ENCODE data around the gene PKNOX1. TPM values are rescaled to one million over a fixed set of nuclear protein-coding genes. Genes with fewer than 3 reads are reported as not detected.

PKNOX1 gene
- total RNA-seq, 1 experiment from 2014 or later = 16.5 TPM

GRCh38 chr21:42959728-42960127 is 14.6 kb upstream of the PKNOX1 start:
- Histone ChIP-seq H3K4me1 (ENCODE audit: control insufficient read depth, insufficient read depth, low read length) (peaks cover 7% of the 10 kb centered on the region; the same call in 1 of the 2 replicates), H3K27ac (ENCODE audit: low read length) (no peak overlapping the region), H3K9me3 (ENCODE audit: control insufficient read depth, insufficient read depth, low read depth, low read length) (no peaks in the 10 kb centered on the region), H3K36me3 (ENCODE audit: control insufficient read depth, insufficient read depth, low read length) (no peaks in the 10 kb centered on the region), H3K4me3 (ENCODE audit: low read depth in 2 of 2, low read length in 2 of 2) (no peak overlapping the region), H3K27me3 (ENCODE audit: control insufficient read depth, insufficient read depth, low read length) (no peaks in the 10 kb centered on the region)
- TF ChIP-seq, protein P1, sequence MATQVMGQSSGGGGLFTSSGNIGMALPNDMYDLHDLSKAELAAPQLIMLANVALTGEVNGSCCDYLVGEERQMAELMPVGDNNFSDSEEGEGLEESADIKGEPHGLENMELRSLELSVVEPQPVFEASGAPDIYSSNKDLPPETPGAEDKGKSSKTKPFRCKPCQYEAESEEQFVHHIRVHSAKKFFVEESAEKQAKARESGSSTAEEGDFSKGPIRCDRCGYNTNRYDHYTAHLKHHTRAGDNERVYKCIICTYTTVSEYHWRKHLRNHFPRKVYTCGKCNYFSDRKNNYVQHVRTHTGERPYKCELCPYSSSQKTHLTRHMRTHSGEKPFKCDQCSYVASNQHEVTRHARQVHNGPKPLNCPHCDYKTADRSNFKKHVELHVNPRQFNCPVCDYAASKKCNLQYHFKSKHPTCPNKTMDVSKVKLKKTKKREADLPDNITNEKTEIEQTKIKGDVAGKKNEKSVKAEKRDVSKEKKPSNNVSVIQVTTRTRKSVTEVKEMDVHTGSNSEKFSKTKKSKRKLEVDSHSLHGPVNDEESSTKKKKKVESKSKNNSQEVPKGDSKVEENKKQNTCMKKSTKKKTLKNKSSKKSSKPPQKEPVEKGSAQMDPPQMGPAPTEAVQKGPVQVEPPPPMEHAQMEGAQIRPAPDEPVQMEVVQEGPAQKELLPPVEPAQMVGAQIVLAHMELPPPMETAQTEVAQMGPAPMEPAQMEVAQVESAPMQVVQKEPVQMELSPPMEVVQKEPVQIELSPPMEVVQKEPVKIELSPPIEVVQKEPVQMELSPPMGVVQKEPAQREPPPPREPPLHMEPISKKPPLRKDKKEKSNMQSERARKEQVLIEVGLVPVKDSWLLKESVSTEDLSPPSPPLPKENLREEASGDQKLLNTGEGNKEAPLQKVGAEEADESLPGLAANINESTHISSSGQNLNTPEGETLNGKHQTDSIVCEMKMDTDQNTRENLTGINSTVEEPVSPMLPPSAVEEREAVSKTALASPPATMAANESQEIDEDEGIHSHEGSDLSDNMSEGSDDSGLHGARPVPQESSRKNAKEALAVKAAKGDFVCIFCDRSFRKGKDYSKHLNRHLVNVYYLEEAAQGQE (IDR thresholded peaks at IDR 0.05; ENCODE audit: insufficient read depth in 1 of 2, low read depth in 2 of 2, low read length in 1 of 2) = no peak
- TF ChIP-seq, protein P2, sequence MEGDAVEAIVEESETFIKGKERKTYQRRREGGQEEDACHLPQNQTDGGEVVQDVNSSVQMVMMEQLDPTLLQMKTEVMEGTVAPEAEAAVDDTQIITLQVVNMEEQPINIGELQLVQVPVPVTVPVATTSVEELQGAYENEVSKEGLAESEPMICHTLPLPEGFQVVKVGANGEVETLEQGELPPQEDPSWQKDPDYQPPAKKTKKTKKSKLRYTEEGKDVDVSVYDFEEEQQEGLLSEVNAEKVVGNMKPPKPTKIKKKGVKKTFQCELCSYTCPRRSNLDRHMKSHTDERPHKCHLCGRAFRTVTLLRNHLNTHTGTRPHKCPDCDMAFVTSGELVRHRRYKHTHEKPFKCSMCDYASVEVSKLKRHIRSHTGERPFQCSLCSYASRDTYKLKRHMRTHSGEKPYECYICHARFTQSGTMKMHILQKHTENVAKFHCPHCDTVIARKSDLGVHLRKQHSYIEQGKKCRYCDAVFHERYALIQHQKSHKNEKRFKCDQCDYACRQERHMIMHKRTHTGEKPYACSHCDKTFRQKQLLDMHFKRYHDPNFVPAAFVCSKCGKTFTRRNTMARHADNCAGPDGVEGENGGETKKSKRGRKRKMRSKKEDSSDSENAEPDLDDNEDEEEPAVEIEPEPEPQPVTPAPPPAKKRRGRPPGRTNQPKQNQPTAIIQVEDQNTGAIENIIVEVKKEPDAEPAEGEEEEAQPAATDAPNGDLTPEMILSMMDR (IDR thresholded peaks at IDR 0.05) = no peak
- TF ChIP-seq SIN3A (IDR thresholded peaks at IDR 0.05; ENCODE audit: borderline replicate concordance, insufficient read depth, low read depth, low read length) (no peak), POLR2AphosphoS5 (IDR thresholded peaks at IDR 0.05; ENCODE audit: low read depth, low read length) (no peak), TCF7L2 (IDR thresholded peaks at IDR 0.05; ENCODE audit: low read depth, low read length) (no peak)
- ATAC-seq (no peak), DNase-seq (ENCODE audit: low read depth, low spot score) (no peak)
- POLR2A ChIA-PET = interaction anchor here (0.6 kb wide), 1 partner anchor 8 kb away, joined by 4 read pairs; no protein-coding TSS in a partner anchor
- BruUV-seq (replicated peaks) = no TSS peak
- CTCF ChIA-PET = no interaction called here
- intact Hi-C loops (cut with micrococcal nuclease; ENCODE audit: unreplicated experiment) = no loop called here
- in situ Hi-C loops (cut with HindIII; ENCODE audit: low pct_unique_long_range_greater_than_20kb, low sequenced_read_pairs) = no loop called here

GRCh38 chr21:42962380-42963007 is 11.9 kb upstream of the PKNOX1 start:
- DNase-seq (ENCODE audit: low read depth, low spot score) (no peak), ATAC-seq (no peak)
- Histone ChIP-seq H3K27me3 (ENCODE audit: control insufficient read depth, insufficient read depth, low read length) (no peaks in the 10 kb centered on the region), H3K4me1 (ENCODE audit: control insufficient read depth, insufficient read depth, low read length) (no peaks in the 10 kb centered on the region), H3K9me3 (ENCODE audit: control insufficient read depth, insufficient read depth, low read depth, low read length) (no peaks in the 10 kb centered on the region), H3K27ac (ENCODE audit: low read length) (no peak overlapping the region), H3K4me3 (ENCODE audit: low read depth in 2 of 2, low read length in 2 of 2) (no peak overlapping the region), H3K36me3 (ENCODE audit: control insufficient read depth, insufficient read depth, low read length) (no peaks in the 10 kb centered on the region)
- CTCF ChIA-PET = no interaction called here
- POLR2A ChIA-PET = interaction anchor here (0.7 kb wide), 1 partner anchor 11 kb away, joined by 3 read pairs; no protein-coding TSS in a partner anchor
- BruUV-seq (replicated peaks) = no TSS peak
- TF ChIP-seq, protein P2 (IDR thresholded peaks at IDR 0.05) = no peak
- TF ChIP-seq POLR2AphosphoS5 (IDR thresholded peaks at IDR 0.05; ENCODE audit: low read depth, low read length) (no peak), SIN3A (IDR thresholded peaks at IDR 0.05; ENCODE audit: borderline replicate concordance, insufficient read depth, low read depth, low read length) (no peak), TCF7L2 (IDR thresholded peaks at IDR 0.05; ENCODE audit: low read depth, low read length) (no peak)
- TF ChIP-seq, protein P1 (IDR thresholded peaks at IDR 0.05; ENCODE audit: insufficient read depth in 1 of 2, low read depth in 2 of 2, low read length in 1 of 2) = no peak
- intact Hi-C loops (cut with micrococcal nuclease; ENCODE audit: unreplicated experiment) (no loop called here), in situ Hi-C loops (cut with HindIII; ENCODE audit: low pct_unique_long_range_greater_than_20kb, low sequenced_read_pairs) (no loop called here)

All from Panc1 (cell line).